HCT116 (cell line): ENCODE data around the gene CACNB3. TPM values are rescaled to one million over a fixed set of nuclear protein-coding genes. Genes with fewer than 3 reads are reported as not detected.

Experiments
- ATAC-seq: fragments of 200-7000 bp; cut with Tn5 transposase; 2 replicates; pipeline ENCODE4 v1.9.1; 2020; ENCODE audit warnings: mild to moderate bottlenecking, moderate library complexity
- BruUV-seq: library from RNA; stranded (reverse); fragments of 400-500 nt; replicated peaks from 2 replicates; lab custom pipeline; 2021; lab: Mats Ljungman, UMichigan
- CTCF ChIA-PET: fragments of 300-600 bp; sonication (Branson Sonifier 250); formaldehyde crosslinking; loops from one replicate; lab custom pipeline; 2021; ENCODE audit warnings: antibody characterized with exemption; lab: Charles Lee
- POLR2A ChIA-PET: fragments of 300-600, 350-600 bp; sonication (Branson Sonifier 250); formaldehyde crosslinking; loops from one replicate; lab custom pipeline; 2021; ENCODE audit warnings: antibody characterized with exemption; lab: Charles Lee
- RAD21 ChIA-PET, 2 experiments: fragments of 300-600 bp; sonication (Branson Sonifier 250); formaldehyde crosslinking; loops; one replicate each; lab custom pipeline; 2023; ENCODE audit warnings: low total read pairs in 2 of 2; ENCODE audit not compliant: uncharacterized antibody in 2 of 2, unreplicated experiment in 2 of 2, low non-redundant PET in 1 of 2; lab: Charles Lee
- DNase-seq: peaks from one replicate; pipeline ENCODE4 v3.0.0-alpha.2; 2010; ENCODE audit warnings: low read depth, low spot score
- H2AFZ ChIP-seq: fragments of 200-600 bp; shearing (Covaris generic), sonication (generic); 2 replicates; pipeline ENCODE4 v1.6.1; 2017; ENCODE audit warnings: low read depth, mixed run types, mixed read lengths, antibody characterized with exemption, low read length; ENCODE audit not compliant: poor library complexity, severe bottlenecking
- H3K27ac ChIP-seq: 2 replicates; pipeline ENCODE4 v1.5.1; 2012; ENCODE audit warnings: low read depth, low read length
- H3K27me3 ChIP-seq: fragments of 200-600 bp; sonication (generic); 2 replicates; pipeline ENCODE4 v1.6.1; 2016; ENCODE audit warnings: mixed run types, low read length, mixed read lengths; ENCODE audit not compliant: insufficient read depth
- H3K36me3 ChIP-seq, 2 experiments: fragments of 200-500 bp in 1 of 2; fragments of 200-600 bp in 1 of 2; sonication (Bioruptor generic) in 1 of 2; sonication (generic) in 1 of 2; 2 replicates each; pipeline versions ENCODE4 v1.5.1 to v1.6.1; 2014 to 2016; ENCODE audit warnings: low read length in 2 of 2, inconsistent platforms in 1 of 2, mixed read lengths in 1 of 2, mixed run types in 1 of 2; ENCODE audit not compliant: insufficient read depth in 2 of 2, control insufficient read depth in 1 of 2
- H3K4me1 ChIP-seq, 2 experiments: fragments of 200-600 bp in 1 of 2; sonication (generic) in 1 of 2; 2 replicates each; pipeline versions ENCODE4 v1.5.1 to v1.6.1; 2012 to 2017; ENCODE audit warnings: low read length in 2 of 2, inconsistent platforms in 1 of 2, mild to moderate bottlenecking in 1 of 2, mixed read lengths in 1 of 2, mixed run types in 1 of 2, moderate library complexity in 1 of 2; ENCODE audit not compliant: insufficient read depth in 2 of 2, control insufficient read depth in 1 of 2
- H3K4me2 ChIP-seq: fragments of 200-600 bp; sonication (generic); 2 replicates; pipeline ENCODE4 v1.6.1; 2017; ENCODE audit warnings: mixed run types, low read length, mixed read lengths
- H3K4me3 ChIP-seq, 2 experiments: fragments of 200-600 bp in 1 of 2; sonication (generic) in 1 of 2; replicated peaks in 1 of 2; 2 replicates each; pipeline ENCODE4 v1.5.1; 2011 to 2016; ENCODE audit warnings: low read length in 2 of 2, control low read depth in 1 of 2, low read depth in 1 of 2, mild to moderate bottlenecking in 1 of 2, mixed read lengths in 1 of 2, mixed run types in 1 of 2
- H3K79me2 ChIP-seq: fragments of 200-600 bp; sonication (generic); 2 replicates; pipeline ENCODE4 v1.6.1; 2017; ENCODE audit warnings: mild to moderate bottlenecking, mixed run types, low read length, moderate library complexity, mixed read lengths; ENCODE audit not compliant: insufficient read depth
- H3K9ac ChIP-seq: fragments of 200-600 bp; sonication (generic); 2 replicates; pipeline ENCODE4 v1.6.1; 2016; ENCODE audit warnings: low read length, mixed read lengths
- H3K9me2 ChIP-seq: fragments of 200-600 bp; sonication (generic), shearing (Covaris generic); 2 replicates; pipeline ENCODE4 v1.6.1; 2017; ENCODE audit warnings: mixed run types, mild to moderate bottlenecking, moderate library complexity; ENCODE audit not compliant: insufficient read depth
- H3K9me3 ChIP-seq, 2 experiments: fragments of 200-500 bp in 1 of 2; fragments of 200-600 bp in 1 of 2; sonication (Bioruptor generic) in 1 of 2; sonication (generic) in 1 of 2; 2 replicates each; pipeline ENCODE4 v1.6.1; 2014 to 2017; ENCODE audit warnings: low read length in 2 of 2, mixed read lengths in 2 of 2, inconsistent platforms in 1 of 2, low read depth in 1 of 2, mild to moderate bottlenecking in 1 of 2, mixed run types in 1 of 2, moderate library complexity in 1 of 2; ENCODE audit not compliant: control insufficient read depth in 1 of 2, insufficient read depth in 1 of 2
- H4K20me1 ChIP-seq: fragments of 200-600 bp; sonication (generic), shearing (Covaris generic); 2 replicates; pipeline ENCODE4 v1.6.1; 2017; ENCODE audit warnings: mixed run types, mild to moderate bottlenecking, moderate library complexity; ENCODE audit not compliant: insufficient read depth
- CBX3 ChIP-seq: IDR thresholded peaks from 2 replicates; pipeline ENCODE4 v1.6.1; 2012; ENCODE audit warnings: low read depth
- CEBPB ChIP-seq: IDR thresholded peaks from 2 replicates; pipeline ENCODE4 v1.6.1; 2012; ENCODE audit warnings: low read depth
- EGR1 ChIP-seq: IDR thresholded peaks from 2 replicates; pipeline ENCODE4 v1.6.1; 2012; ENCODE audit warnings: low read depth
- ELF1 ChIP-seq: IDR thresholded peaks from 2 replicates; pipeline ENCODE4 v1.6.1; 2012; ENCODE audit warnings: low read depth, borderline replicate concordance
- EZH2 ChIP-seq: fragments of 200-600 bp; sonication (generic); IDR thresholded peaks from 2 replicates; pipeline ENCODE4 v1.6.1; 2017; ENCODE audit warnings: antibody characterized with exemption, mixed run types
- EZH2phosphoT487 ChIP-seq: fragments of 200-600 bp; IDR thresholded peaks from 2 replicates; pipeline ENCODE4 v1.6.1; 2018; ENCODE audit warnings: antibody characterized with exemption, borderline replicate concordance
- FOSL1 ChIP-seq: IDR thresholded peaks from 2 replicates; pipeline ENCODE4 v1.6.1; 2012; ENCODE audit warnings: low read depth
- JUND ChIP-seq: IDR thresholded peaks from 2 replicates; pipeline ENCODE4 v1.6.1; 2012
- POLR2A ChIP-seq: IDR thresholded peaks from 2 replicates; pipeline ENCODE4 v1.7.0; 2011; ENCODE audit warnings: borderline replicate concordance; ENCODE audit not compliant: insufficient read depth, insufficient read length; ENCODE audit errors: extremely low read depth
- RAD21 ChIP-seq: IDR thresholded peaks from 2 replicates; pipeline ENCODE4 v1.6.1; 2012; ENCODE audit warnings: low read depth, mild to moderate bottlenecking
- SIN3A ChIP-seq: IDR thresholded peaks from 2 replicates; pipeline ENCODE4 v1.6.1; 2012; ENCODE audit warnings: low read depth
- SP1 ChIP-seq: IDR thresholded peaks from 2 replicates; pipeline ENCODE4 v1.6.1; 2012; ENCODE audit warnings: low read depth
- SRF ChIP-seq: IDR thresholded peaks from 2 replicates; pipeline ENCODE4 v1.6.1; 2012; ENCODE audit warnings: low read depth
- ZFX ChIP-seq: fragments of 450-650 bp; IDR thresholded peaks from 2 replicates; pipeline ENCODE4 v1.6.1; 2017
- ZNF274 ChIP-seq: fragments of 200-500 bp; sonication (Bioruptor generic); IDR thresholded peaks from 2 replicates; pipeline ENCODE4 v1.6.1; 2014; ENCODE audit warnings: mild to moderate bottlenecking, low read depth, low read length, inconsistent platforms
- intact Hi-C: fragments of 100-400 bp; cut with micrococcal nuclease; formaldehyde crosslinking; loops from 2 replicates; pipeline ENCODE4 v1.10.0; 2022
- total RNA-seq: library from RNA; stranded (reverse); gene quantifications from one replicate; pipeline ENCODE4 v1.2.1, GENCODE V29; 2021; ENCODE audit not compliant: unreplicated experiment
- TF ChIP-seq, protein P1 (sequence below): IDR thresholded peaks from 2 replicates; pipeline ENCODE4 v1.6.1; 2011; ENCODE audit warnings: mild to moderate bottlenecking, low read length, moderate library complexity; ENCODE audit not compliant: insufficient replicate concordance; ENCODE audit errors: extremely low read depth
- TF ChIP-seq, protein P2 (sequence below): IDR thresholded peaks from 2 replicates; pipeline ENCODE4 v1.6.1; 2012; ENCODE audit warnings: low read depth
- TF ChIP-seq, protein P3 (sequence below): IDR thresholded peaks from 2 replicates; pipeline ENCODE4 v1.6.1; 2012
- TF ChIP-seq, protein P4 (sequence below), 3 experiments: fragments of 200-600 bp in 1 of 3; sonication (generic) in 1 of 3; IDR thresholded peaks in 2 of 3; conservative IDR thresholded peaks in 1 of 3; 2 replicates each; pipeline ENCODE4 v1.5.1; 2012 to 2017; ENCODE audit warnings: low read depth in 2 of 3, low read length in 2 of 3, antibody characterized with exemption in 1 of 3, borderline replicate concordance in 1 of 3, control low read depth in 1 of 3, mild to moderate bottlenecking in 1 of 3, mixed read lengths in 1 of 3, mixed run types in 1 of 3, moderate library complexity in 1 of 3; ENCODE audit not compliant: insufficient read depth in 1 of 3
- TF ChIP-seq, protein P5 (sequence below): IDR thresholded peaks from 2 replicates; pipeline ENCODE4 v1.6.1; 2012

CACNB3 gene
- total RNA-seq, 1 experiment from 2014 or later, result 22.0 TPM

DNA sequence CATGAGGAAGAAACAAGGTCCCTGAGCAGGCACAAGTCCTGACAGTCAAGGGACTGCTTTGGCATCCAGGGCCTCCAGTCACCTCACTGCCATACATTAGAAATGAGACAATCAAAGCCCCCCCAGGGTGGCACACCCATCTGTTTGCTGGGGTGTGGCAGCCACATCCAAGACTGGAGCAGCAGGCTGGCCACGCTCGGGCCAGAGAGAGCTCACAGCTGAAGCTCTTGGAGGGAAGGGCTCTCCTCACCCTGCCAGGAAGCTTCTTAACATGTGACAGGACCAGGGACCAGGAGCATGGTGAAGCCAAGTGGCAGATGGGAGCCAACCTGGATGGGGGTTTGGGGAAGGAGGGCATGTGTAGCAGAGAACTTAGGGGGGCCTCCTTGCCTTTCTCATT, 10.0 kb downstream of the CACNB3 start:
- ChIA-PET POLR2A (no interaction called here), CTCF (no interaction called here)
- no peaks in the 10 kb centered on the region for H3K79me2 ChIP-seq
- H3K4me2 ChIP-seq, result no peak overlapping the region
- no peaks in the 10 kb centered on the region for H3K27me3 ChIP-seq
- H3K9ac ChIP-seq, result no peak overlapping the region
- no peaks in the 10 kb centered on the region for H3K4me1 ChIP-seq
- H3K9me3 ChIP-seq, result no peaks in the 10 kb centered on the region
- TF ChIP-seq, protein P1, sequence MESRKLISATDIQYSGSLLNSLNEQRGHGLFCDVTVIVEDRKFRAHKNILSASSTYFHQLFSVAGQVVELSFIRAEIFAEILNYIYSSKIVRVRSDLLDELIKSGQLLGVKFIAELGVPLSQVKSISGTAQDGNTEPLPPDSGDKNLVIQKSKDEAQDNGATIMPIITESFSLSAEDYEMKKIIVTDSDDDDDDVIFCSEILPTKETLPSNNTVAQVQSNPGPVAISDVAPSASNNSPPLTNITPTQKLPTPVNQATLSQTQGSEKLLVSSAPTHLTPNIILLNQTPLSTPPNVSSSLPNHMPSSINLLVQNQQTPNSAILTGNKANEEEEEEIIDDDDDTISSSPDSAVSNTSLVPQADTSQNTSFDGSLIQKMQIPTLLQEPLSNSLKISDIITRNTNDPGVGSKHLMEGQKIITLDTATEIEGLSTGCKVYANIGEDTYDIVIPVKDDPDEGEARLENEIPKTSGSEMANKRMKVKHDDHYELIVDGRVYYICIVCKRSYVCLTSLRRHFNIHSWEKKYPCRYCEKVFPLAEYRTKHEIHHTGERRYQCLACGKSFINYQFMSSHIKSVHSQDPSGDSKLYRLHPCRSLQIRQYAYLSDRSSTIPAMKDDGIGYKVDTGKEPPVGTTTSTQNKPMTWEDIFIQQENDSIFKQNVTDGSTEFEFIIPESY, result no peak
- TF ChIP-seq EGR1, result no peak
- TF ChIP-seq CBX3, result no peak
- TF ChIP-seq CEBPB, result no peak
- no peak for TF ChIP-seq EZH2
- TF ChIP-seq EZH2phosphoT487, result no peak
- TF ChIP-seq JUND, result no peak
- TF ChIP-seq POLR2A, result no peak
- no peak for TF ChIP-seq ZFX
- TF ChIP-seq FOSL1, result no peak
- no peak for TF ChIP-seq SIN3A
- no peak for TF ChIP-seq ELF1
- TF ChIP-seq ZNF274, result no peak
- TF ChIP-seq, protein P2, sequence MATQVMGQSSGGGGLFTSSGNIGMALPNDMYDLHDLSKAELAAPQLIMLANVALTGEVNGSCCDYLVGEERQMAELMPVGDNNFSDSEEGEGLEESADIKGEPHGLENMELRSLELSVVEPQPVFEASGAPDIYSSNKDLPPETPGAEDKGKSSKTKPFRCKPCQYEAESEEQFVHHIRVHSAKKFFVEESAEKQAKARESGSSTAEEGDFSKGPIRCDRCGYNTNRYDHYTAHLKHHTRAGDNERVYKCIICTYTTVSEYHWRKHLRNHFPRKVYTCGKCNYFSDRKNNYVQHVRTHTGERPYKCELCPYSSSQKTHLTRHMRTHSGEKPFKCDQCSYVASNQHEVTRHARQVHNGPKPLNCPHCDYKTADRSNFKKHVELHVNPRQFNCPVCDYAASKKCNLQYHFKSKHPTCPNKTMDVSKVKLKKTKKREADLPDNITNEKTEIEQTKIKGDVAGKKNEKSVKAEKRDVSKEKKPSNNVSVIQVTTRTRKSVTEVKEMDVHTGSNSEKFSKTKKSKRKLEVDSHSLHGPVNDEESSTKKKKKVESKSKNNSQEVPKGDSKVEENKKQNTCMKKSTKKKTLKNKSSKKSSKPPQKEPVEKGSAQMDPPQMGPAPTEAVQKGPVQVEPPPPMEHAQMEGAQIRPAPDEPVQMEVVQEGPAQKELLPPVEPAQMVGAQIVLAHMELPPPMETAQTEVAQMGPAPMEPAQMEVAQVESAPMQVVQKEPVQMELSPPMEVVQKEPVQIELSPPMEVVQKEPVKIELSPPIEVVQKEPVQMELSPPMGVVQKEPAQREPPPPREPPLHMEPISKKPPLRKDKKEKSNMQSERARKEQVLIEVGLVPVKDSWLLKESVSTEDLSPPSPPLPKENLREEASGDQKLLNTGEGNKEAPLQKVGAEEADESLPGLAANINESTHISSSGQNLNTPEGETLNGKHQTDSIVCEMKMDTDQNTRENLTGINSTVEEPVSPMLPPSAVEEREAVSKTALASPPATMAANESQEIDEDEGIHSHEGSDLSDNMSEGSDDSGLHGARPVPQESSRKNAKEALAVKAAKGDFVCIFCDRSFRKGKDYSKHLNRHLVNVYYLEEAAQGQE, result no peak
- no peak for TF ChIP-seq SP1
- TF ChIP-seq, protein P3, sequence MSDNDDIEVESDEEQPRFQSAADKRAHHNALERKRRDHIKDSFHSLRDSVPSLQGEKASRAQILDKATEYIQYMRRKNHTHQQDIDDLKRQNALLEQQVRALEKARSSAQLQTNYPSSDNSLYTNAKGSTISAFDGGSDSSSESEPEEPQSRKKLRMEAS, result no peak
- TF ChIP-seq, protein P4, sequence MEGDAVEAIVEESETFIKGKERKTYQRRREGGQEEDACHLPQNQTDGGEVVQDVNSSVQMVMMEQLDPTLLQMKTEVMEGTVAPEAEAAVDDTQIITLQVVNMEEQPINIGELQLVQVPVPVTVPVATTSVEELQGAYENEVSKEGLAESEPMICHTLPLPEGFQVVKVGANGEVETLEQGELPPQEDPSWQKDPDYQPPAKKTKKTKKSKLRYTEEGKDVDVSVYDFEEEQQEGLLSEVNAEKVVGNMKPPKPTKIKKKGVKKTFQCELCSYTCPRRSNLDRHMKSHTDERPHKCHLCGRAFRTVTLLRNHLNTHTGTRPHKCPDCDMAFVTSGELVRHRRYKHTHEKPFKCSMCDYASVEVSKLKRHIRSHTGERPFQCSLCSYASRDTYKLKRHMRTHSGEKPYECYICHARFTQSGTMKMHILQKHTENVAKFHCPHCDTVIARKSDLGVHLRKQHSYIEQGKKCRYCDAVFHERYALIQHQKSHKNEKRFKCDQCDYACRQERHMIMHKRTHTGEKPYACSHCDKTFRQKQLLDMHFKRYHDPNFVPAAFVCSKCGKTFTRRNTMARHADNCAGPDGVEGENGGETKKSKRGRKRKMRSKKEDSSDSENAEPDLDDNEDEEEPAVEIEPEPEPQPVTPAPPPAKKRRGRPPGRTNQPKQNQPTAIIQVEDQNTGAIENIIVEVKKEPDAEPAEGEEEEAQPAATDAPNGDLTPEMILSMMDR (IDR thresholded peaks at IDR 0.05 in 2 of 3, conservative IDR thresholded peaks at IDR 0.05 in 1 of 3; ENCODE audit: borderline replicate concordance in 1 of 3, insufficient read depth in 1 of 3, low read depth in 2 of 3, low read length in 2 of 3), result no peak
- TF ChIP-seq, protein P5, sequence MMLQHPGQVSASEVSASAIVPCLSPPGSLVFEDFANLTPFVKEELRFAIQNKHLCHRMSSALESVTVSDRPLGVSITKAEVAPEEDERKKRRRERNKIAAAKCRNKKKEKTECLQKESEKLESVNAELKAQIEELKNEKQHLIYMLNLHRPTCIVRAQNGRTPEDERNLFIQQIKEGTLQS, result no peak
- TF ChIP-seq RAD21, result no peak
- TF ChIP-seq SRF, result no peak
- TF ChIP-seq, all 23 proteins: peak for 0
- Histone ChIP-seq H4K20me1 (no peaks in the 10 kb centered on the region), H3K36me3 (peaks cover 34 to 35% of the 10 kb centered on the region in 2 experiments; a peak in 3 of 4 replicates), H2AFZ (no peak overlapping the region), H3K9me2 (no peaks in the 10 kb centered on the region), H3K4me3 (no peak overlapping the region), H3K27ac (no peak overlapping the region)
- no TSS peak for BruUV-seq
- ATAC-seq (peak; percentile 20; the same call in 1 of the 2 replicates), DNase-seq (no peak)
- RAD21 ChIA-PET, result no interaction called here
- intact Hi-C loops, result no loop called here
